Measurements from ENCODE around the gene AAMP. TPM values are rescaled to one million over a fixed set of nuclear protein-coding genes. Genes with fewer than 3 reads are reported as not detected.

AAMP gene
- total RNA-seq, 1 donor from 2014 or later, result 119 TPM

GRCh38 chr2:218294430-218295022 is 24.6 kb upstream of the AAMP start:
- DNase-seq (ENCODE audit: low read depth), result no peak
- no peak overlapping the region for H3K4me3 ChIP-seq (ENCODE audit: low read depth, low read length)

GRCh38 chr2:218293715-218294429 is 23.9 kb upstream of the AAMP start:
- no peak overlapping the region for H3K4me3 ChIP-seq (ENCODE audit: low read depth, low read length)
- TF ChIP-seq CTCF (conservative IDR thresholded peaks at IDR 0.05; ENCODE audit: low read depth, low read length), result no peak
- DNase-seq (ENCODE audit: low read depth), result no peak

More at GRCh38 chr2:218294430-218295022, 24.6 kb upstream of the AAMP start:
- no peak for TF ChIP-seq CTCF (conservative IDR thresholded peaks at IDR 0.05; ENCODE audit: low read depth, low read length)

GRCh38 chr2:218292048-218293014 is 22.4 kb upstream of the AAMP start, which contains the start of gene TMBIM1:
Gene TMBIM1, minus strand, starts transcription at chr2:218292503. Its CDS starts 10,362 bp downstream, at chr2:218282141.
- peak; percentile 60 for TF ChIP-seq CTCF (conservative IDR thresholded peaks at IDR 0.05; ENCODE audit: low read depth, low read length)

GRCh38 chr2:218291318-218292047 is 21.5 kb upstream of the AAMP start:
- H3K4me3 ChIP-seq (ENCODE audit: low read depth, low read length), result peak overlapping the region; percentile 72
- TF ChIP-seq CTCF (conservative IDR thresholded peaks at IDR 0.05; ENCODE audit: low read depth, low read length), result no peak
- DNase-seq (ENCODE audit: low read depth), result no peak

More at GRCh38 chr2:218292048-218293014, 22.4 kb upstream of the AAMP start, which contains the start of gene TMBIM1:
- peak within 1 kb of the TSS; percentile 72 for H3K4me3 ChIP-seq (ENCODE audit: low read depth, low read length)
- DNase-seq (ENCODE audit: low read depth), result no peak

GRCh38 chr2:218290316-218291261 is 20.7 kb upstream of the AAMP start:
- H3K4me3 ChIP-seq (ENCODE audit: low read depth, low read length), result peak overlapping the region; percentile 72
- no peak for DNase-seq (ENCODE audit: low read depth)

More at GRCh38 chr2:218290316-218291261, 20.7 kb upstream of the AAMP start:
- TF ChIP-seq CTCF (conservative IDR thresholded peaks at IDR 0.05; ENCODE audit: low read depth, low read length), result no peak

Data from epithelial cell of proximal tubule (primary cell).